SW480 (cell line): ENCODE data around the gene ATP8B4.
"Not testable (repeated sequence)": the region's sequence is repeated elsewhere in the genome, so short reads cannot be mapped to it uniquely, and the experiment has no call there.

ENCODE experiments used
- DNase-seq: peaks from one replicate; pipeline ENCODE4 v3.0.0-alpha.2; 2016; ENCODE audit warnings: low spot score

ATP8B4 gene

DNA sequence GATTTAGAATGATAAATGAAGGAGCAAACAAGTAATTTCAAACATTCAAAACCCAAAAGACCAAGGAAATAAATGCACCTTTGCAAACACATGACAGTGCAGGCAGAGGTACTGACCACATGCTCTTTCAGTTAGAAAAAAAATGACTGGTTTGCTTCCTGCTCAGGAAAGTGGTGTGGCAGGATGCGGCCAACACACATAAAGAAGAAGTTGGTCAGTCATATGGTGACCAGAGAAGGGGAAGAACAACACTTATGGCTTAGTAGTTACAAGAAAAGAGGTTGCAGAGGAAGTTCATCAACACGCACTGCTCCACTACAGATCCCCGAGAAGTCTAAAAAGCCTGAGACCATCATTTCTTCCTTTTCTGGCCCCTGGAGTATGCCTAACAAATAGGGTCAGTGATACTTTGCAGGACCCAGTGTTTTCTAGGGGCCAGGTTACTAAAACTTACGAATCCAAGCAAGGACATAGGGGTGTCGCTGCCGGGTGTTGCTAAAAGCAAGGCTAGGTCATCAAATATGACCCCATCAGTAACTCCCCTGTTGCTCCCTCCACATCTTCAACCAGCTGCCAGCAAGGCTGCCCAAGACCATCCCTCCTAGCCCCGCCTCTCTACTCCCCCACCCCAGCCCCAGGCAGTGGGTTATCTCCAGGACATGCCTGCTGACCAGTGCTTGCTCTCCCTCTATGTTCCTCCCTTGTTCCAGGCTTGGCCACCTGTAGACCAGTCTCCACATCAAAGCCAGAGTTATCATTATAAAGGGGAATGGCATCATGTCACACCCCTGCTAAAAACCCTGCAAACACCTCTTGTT is 11.2 kb downstream of the ATP8B4 start:
- no peak for DNase-seq

GRCh38 chr15:50107157-50107556 is 11.9 kb downstream of the ATP8B4 start:
- no peak for DNase-seq

GRCh38 chr15:50106457-50106856 is 12.6 kb downstream of the ATP8B4 start:
- no peak for DNase-seq

- no peak for DNase-seq
Observed at GRCh38 chr15:50100486-50100885, 18.5 kb downstream of the ATP8B4 start.

- DNase-seq, result no peak
Observed at GRCh38 chr15:50098545-50098944, 20.5 kb downstream of the ATP8B4 start.

DNA sequence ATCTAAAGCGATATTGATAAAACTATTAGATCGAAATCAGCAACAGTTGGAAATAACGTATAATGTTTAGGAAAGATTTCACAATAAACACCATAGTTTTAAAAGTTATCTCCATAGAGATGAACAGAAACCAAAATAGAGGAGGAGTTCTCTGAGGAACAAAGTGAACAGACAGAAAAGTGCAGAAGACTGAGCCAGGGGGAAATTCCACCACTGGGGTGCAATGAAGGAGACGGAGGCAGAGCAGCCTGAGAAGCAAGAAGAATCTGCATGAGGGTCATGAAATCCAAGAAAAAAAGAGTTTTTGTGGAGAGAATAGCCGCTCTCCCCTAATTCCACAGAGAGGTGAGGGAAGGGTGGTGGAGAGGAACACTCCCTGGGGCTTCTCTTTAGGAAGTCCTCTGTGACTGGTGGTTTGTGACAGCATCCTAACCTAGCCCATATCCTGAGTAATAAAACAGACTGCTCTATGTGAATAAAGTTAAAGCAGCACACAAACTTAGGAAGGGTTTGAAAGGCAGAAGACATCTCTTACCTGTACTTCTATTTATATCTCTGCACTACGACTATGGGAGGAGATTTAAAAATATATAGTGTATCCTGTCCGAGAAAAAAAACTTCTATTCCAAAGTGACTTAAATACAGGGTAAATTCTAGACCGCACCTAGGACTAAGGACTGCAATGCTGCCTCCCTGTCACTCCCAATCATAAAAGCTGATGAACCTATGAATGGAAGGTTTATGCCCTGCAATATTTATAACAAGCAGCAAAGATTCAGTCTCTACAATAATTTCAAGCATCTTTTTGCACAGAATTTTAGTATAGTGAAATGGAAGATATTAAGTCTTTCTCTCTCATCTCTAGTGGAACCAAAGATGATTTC is 22.9 kb downstream of the ATP8B4 start:
- no peak for DNase-seq

DNA sequence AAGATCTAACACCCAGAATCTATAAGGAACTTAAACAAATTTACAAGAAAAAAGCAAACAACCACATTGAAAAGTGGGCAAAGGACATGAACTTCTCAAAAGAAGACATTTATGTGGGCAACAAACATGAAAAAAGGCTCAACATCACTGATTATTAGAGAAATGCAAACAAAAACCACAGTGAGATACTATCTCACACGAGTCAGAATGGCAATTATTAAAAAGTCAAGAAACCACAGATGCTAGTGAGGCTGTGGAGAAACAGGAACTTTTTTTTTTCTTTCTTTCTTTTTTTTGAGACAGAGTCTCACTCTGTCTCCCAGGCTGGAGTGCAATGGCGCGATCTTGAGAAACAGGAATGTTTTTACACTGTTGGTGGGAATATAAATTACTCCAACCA is 29.6 kb downstream of the ATP8B4 start:
- DNase-seq, result not testable (repeated sequence)

- DNase-seq, result no peak
Observed at GRCh38 chr15:50084932-50085331, 34.1 kb downstream of the ATP8B4 start.

DNA sequence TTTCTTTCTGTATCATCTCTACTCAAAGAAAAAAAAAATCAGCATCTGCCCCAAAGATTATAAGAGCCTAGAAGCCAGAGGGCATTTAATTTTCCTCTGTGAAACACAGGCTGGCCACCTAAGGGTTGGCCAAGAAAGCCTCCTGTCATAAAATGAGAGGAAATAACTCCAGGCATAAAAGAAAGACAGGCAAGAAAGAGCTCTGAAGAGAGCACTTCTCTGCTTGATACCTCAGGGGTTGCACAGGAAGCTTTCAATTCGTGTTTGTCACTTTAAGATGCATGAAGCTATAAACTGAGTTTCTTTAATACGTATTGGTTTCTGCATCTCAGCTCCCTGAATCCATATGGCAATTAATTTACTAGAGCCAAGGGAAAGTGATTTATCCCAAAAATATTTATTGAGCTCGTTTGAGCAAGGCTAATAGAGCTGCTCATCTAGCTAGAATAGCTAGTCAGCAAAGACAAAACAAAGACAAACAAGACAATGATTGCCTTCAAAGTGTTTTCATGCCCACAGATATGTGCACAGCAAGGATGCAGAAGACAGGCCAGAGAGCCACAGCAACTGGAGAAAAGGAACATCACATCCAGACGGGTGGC is 35.5 kb downstream of the ATP8B4 start:
- no peak for DNase-seq

- DNase-seq, result no peak
Observed at GRCh38 chr15:50082066-50082465, 37.0 kb downstream of the ATP8B4 start.

- DNase-seq, result no peak
Observed at GRCh38 chr15:50077651-50078050, 41.4 kb downstream of the ATP8B4 start.

- no peak for DNase-seq
Observed at GRCh38 chr15:50077176-50077575, 41.9 kb downstream of the ATP8B4 start.

DNA sequence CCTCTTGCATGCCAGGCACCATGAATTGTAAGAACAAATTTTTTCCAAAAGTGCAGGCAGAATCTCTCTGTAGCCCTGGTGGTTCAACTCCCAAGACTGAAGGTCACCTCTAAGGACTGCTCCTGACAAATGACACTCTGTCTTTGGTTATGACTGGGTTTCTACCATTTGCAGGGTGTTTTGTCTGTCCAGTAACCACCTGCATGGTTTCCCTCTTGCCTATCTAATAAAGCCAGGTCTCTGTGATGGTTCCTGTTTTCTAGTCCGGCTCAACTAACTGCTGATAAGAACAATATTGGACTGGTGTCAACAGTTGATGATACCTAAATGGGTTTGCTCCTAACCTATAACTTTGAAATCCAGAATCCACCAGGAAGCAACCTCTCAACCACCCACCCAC is 43.7 kb downstream of the ATP8B4 start:
- DNase-seq, result no peak

DNA sequence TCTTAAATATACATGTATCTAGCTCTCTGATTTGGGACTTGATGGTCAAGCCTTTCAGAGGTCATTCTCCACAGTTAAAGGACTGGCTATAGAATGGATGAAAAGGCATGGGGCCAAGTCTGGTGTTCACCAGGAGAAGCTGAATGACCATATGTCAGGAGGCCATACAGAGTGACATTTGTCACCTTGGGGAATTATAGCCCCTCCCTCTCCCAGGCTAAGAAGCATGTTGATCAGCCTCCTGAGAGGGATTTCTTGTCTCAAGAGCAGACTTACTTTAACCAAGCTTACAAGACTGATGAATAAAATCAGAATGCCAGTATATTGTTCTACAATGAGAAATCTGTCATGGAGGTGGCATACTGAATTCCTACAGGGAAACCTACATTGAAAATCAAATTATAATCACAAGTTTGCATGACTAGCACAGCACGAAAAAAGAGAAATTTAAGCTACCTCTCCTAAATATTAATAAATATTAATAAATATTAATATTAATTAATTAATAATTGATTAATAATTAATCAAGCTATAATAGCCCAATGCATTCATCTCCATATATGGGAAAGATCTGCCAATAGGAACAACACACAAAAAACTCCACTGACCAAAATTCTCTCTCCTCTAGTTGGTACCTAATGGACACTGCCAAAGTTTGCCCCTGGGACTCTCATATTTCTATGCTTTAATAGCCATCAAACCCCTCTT is 47.3 kb downstream of the ATP8B4 start:
- DNase-seq, result no peak

DNA sequence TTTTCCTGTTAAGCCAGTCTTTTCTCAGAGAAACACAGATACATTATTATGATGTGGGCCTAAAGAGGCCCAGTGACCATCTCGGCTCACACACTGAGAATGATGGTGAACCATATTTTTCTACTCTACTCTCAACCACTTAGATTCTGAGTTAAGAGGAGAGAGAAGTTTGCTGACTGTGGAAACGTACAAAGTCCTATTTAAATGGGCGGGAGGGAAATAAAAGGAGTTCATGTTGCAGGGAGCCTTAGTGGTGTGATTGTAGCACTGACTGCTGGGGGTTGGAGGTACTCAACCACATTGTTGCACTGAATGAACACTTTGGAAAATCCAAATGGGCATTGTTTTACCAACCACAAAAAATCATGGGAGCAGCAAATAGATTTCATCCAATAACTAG is 51.0 kb downstream of the ATP8B4 start:
- peak; percentile 5 for DNase-seq

DNA sequence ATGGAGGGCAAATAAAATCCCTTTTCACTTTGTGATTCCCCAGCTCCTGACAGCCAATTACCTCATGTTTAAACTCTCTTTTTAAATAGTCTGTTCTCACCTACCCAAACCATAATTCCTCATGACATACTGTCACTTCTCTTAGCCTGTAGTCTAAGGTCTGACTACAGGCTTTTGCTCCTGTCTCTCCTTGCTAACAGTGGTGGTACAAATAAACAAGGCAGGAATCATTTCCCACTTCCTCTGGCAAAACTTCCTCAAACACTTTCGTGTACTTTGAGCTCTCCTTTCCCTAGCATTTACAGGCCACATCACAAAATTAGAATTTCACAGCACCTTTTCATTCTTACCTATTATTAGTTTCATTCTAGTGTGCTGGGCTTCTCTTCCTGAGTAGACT is 51.8 kb downstream of the ATP8B4 start:
- DNase-seq, result no peak

DNA sequence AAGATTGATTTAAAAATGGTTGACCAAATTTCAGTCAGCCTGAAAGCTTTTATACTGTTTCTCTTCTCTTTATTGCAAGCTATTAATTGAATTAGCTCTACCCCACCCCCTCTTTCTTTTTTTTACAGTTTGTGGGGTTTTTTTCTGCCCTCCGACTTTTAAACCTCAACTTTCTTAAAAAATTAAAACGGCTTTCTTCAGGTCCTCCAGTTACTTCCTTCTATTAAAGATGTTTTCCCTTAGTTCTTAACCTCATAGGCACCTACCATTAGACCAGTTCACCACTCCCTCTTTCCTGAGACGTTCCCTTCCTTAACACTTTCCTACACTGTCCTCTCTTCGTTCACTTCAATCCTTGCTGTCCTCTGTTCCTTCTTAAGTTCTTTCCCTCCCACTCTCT is 52.4 kb downstream of the ATP8B4 start:
- no peak for DNase-seq

- no peak for DNase-seq
Observed at GRCh38 chr15:50066202-50066601, 52.8 kb downstream of the ATP8B4 start.

GRCh38 chr15:50065279-50065678 is 53.8 kb downstream of the ATP8B4 start:
- DNase-seq, result no peak

- DNase-seq, result no peak
Observed at GRCh38 chr15:50064673-50065072, 54.4 kb downstream of the ATP8B4 start.

- no peak for DNase-seq
Observed at GRCh38 chr15:50063226-50063625, 55.8 kb downstream of the ATP8B4 start.

DNA sequence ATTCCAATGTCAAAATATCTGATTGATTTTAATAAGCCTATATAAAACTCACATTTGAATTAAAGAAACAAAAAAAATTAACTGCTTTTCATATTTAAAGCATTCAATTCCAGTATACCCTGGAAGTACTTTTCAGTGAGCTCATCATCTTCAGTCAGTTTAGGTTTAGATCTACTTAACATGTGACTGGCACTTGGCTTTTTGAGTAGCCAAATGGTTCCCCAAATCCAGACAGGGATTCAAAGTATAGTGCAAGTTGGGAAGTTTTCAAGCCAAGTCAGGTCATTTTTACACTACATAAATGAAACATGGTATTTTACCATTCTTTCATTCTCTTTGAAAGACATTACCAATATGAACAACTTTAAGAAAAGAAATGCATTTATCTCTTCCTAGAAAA is 57.5 kb downstream of the ATP8B4 start:
- DNase-seq, result no peak
